Panc1 (cell line): ENCODE results near the gene PBX2. TPM values are rescaled to one million over a fixed set of nuclear protein-coding genes. Genes with fewer than 3 reads are reported as not detected.

ENCODE experiments used
- ATAC-seq: fragments of 200-7000 bp; cut with Tn5 transposase; 2 replicates; pipeline ENCODE4 v1.9.1; 2020; ENCODE audit warnings: mild to moderate bottlenecking, moderate library complexity
- BruUV-seq: library from RNA; stranded (reverse); fragments of 400-500 nt; replicated peaks from 2 replicates; lab custom pipeline; 2021; lab: Mats Ljungman, UMichigan
- CTCF ChIA-PET: fragments of 300-600 bp; sonication (Branson Sonifier 250); formaldehyde crosslinking; loops from one replicate; lab custom pipeline; 2022; ENCODE audit warnings: antibody characterized with exemption; lab: Charles Lee
- POLR2A ChIA-PET: fragments of 300-600 bp; sonication (Branson Sonifier 250); formaldehyde crosslinking; loops from one replicate; lab custom pipeline; 2022; ENCODE audit warnings: antibody characterized with exemption; lab: Charles Lee
- DNase-seq: peaks from one replicate; pipeline ENCODE4 v3.0.0-alpha.2; 2010; ENCODE audit warnings: low read depth, low spot score
- H3K27ac ChIP-seq: 2 replicates; pipeline ENCODE4 v1.5.1; 2011; ENCODE audit warnings: mild to moderate bottlenecking, low read length, inconsistent platforms
- H3K27me3 ChIP-seq: fragments of 200-500 bp; sonication (Bioruptor generic); 2 replicates; pipeline ENCODE4 v1.6.0; 2014; ENCODE audit warnings: low read length, inconsistent platforms; ENCODE audit not compliant: control insufficient read depth, insufficient read depth
- H3K36me3 ChIP-seq: fragments of 200-500 bp; sonication (Bioruptor generic); 2 replicates; pipeline ENCODE4 v1.5.1; 2014; ENCODE audit warnings: inconsistent platforms, mild to moderate bottlenecking, low read length, moderate library complexity; ENCODE audit not compliant: control insufficient read depth, insufficient read depth
- H3K4me1 ChIP-seq: 2 replicates; pipeline ENCODE4 v1.5.1; 2011; ENCODE audit warnings: inconsistent platforms, mild to moderate bottlenecking, low read length, moderate library complexity; ENCODE audit not compliant: control insufficient read depth, insufficient read depth
- H3K4me3 ChIP-seq, 2 experiments: 2 replicates each; pipeline ENCODE4 v1.5.1; 2011 to 2012; ENCODE audit warnings: low read depth in 2 of 2, low read length in 2 of 2, mild to moderate bottlenecking in 2 of 2, inconsistent platforms in 1 of 2, moderate library complexity in 1 of 2
- H3K9me3 ChIP-seq: fragments of 200-500 bp; sonication (Bioruptor generic); 2 replicates; pipeline ENCODE4 v1.5.1; 2014; ENCODE audit warnings: low read depth, mild to moderate bottlenecking, inconsistent platforms, low read length, moderate library complexity; ENCODE audit not compliant: control insufficient read depth, insufficient read depth
- POLR2AphosphoS5 ChIP-seq: IDR thresholded peaks from 2 replicates; pipeline ENCODE4 v1.6.1; 2012; ENCODE audit warnings: mild to moderate bottlenecking, low read depth, low read length, moderate library complexity
- SIN3A ChIP-seq: IDR thresholded peaks from 2 replicates; pipeline ENCODE4 v1.6.1; 2012; ENCODE audit warnings: low read depth, mild to moderate bottlenecking, low read length, moderate library complexity, borderline replicate concordance; ENCODE audit not compliant: insufficient read depth
- TCF7L2 ChIP-seq: IDR thresholded peaks from 2 replicates; pipeline ENCODE4 v1.6.1; 2011; ENCODE audit warnings: mild to moderate bottlenecking, low read depth, low read length, inconsistent platforms
- in situ Hi-C: cut with HindIII; loops from 2 replicates; pipeline ENCODE4 v1.10.0; 2016; ENCODE audit warnings: low sequenced_read_pairs, low pct_unique_long_range_greater_than_20kb
- intact Hi-C: fragments of 100-400 bp; cut with micrococcal nuclease; formaldehyde crosslinking; loops from one replicate; pipeline ENCODE4 v1.10.0; 2022; ENCODE audit not compliant: unreplicated experiment
- microRNA-seq: library from miRNA; unstranded; fragments of <30 nt; microRNA quantifications from one replicate; pipeline ENCODE4 v1.1.0, GENCODE V29; 2020; ENCODE audit not compliant: unreplicated experiment
- total RNA-seq: library from RNA; stranded (reverse); gene quantifications from one replicate; pipeline ENCODE4 v1.2.1, GENCODE V29; 2021; ENCODE audit not compliant: unreplicated experiment
- TF ChIP-seq, protein P1 (sequence below): fragments of 450-650 bp; IDR thresholded peaks from 2 replicates; pipeline ENCODE4 v1.5.1; 2017; ENCODE audit warnings: mild to moderate bottlenecking
- TF ChIP-seq, protein P2 (sequence below), 2 experiments: IDR thresholded peaks; 2 replicates each; pipeline ENCODE4 v1.6.1; 2011 to 2012; ENCODE audit warnings: low read depth in 2 of 2, control low read depth in 1 of 2, low read length in 1 of 2, mild to moderate bottlenecking in 1 of 2, moderate library complexity in 1 of 2; ENCODE audit not compliant: insufficient read depth in 1 of 2

PBX2 gene
- total RNA-seq, 1 experiment from 2014 or later, result 76.2 TPM

DNA sequence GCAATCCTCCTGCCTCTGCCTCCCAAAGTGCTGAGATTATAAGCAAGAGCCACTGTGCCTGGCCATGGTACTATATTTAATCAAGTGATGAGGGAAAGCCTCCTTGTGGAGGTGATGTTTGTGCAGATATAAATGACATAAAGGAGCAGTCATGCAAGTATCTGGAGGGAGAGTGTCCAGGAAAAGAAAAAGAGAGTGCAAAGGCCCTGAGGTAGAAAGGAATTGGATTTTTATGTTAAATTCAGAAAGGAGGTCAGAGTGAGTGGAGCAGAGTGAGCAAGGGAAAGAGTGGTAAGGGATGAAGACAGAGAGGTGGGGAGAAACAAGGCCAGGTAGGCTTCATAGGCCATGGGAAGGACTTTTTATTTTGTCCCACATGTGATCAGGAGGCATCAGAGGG lies 52.5 kb downstream of the PBX2 start:
- BruUV-seq, result no TSS peak
- H3K4me1 ChIP-seq, result no peaks in the 10 kb centered on the region
- ATAC-seq (no peak), DNase-seq (no peak)
- H3K36me3 ChIP-seq, result no peaks in the 10 kb centered on the region
- ChIA-PET CTCF (no interaction called here), POLR2A (no interaction called here)
- no peak overlapping the region for H3K27ac ChIP-seq
- in situ Hi-C loops, result no loop called here
- H3K9me3 ChIP-seq, result no peaks in the 10 kb centered on the region
- TF ChIP-seq, protein P1, sequence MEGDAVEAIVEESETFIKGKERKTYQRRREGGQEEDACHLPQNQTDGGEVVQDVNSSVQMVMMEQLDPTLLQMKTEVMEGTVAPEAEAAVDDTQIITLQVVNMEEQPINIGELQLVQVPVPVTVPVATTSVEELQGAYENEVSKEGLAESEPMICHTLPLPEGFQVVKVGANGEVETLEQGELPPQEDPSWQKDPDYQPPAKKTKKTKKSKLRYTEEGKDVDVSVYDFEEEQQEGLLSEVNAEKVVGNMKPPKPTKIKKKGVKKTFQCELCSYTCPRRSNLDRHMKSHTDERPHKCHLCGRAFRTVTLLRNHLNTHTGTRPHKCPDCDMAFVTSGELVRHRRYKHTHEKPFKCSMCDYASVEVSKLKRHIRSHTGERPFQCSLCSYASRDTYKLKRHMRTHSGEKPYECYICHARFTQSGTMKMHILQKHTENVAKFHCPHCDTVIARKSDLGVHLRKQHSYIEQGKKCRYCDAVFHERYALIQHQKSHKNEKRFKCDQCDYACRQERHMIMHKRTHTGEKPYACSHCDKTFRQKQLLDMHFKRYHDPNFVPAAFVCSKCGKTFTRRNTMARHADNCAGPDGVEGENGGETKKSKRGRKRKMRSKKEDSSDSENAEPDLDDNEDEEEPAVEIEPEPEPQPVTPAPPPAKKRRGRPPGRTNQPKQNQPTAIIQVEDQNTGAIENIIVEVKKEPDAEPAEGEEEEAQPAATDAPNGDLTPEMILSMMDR, result no peak
- no peak for TF ChIP-seq POLR2AphosphoS5
- TF ChIP-seq TCF7L2, result no peak
- TF ChIP-seq, protein P2, sequence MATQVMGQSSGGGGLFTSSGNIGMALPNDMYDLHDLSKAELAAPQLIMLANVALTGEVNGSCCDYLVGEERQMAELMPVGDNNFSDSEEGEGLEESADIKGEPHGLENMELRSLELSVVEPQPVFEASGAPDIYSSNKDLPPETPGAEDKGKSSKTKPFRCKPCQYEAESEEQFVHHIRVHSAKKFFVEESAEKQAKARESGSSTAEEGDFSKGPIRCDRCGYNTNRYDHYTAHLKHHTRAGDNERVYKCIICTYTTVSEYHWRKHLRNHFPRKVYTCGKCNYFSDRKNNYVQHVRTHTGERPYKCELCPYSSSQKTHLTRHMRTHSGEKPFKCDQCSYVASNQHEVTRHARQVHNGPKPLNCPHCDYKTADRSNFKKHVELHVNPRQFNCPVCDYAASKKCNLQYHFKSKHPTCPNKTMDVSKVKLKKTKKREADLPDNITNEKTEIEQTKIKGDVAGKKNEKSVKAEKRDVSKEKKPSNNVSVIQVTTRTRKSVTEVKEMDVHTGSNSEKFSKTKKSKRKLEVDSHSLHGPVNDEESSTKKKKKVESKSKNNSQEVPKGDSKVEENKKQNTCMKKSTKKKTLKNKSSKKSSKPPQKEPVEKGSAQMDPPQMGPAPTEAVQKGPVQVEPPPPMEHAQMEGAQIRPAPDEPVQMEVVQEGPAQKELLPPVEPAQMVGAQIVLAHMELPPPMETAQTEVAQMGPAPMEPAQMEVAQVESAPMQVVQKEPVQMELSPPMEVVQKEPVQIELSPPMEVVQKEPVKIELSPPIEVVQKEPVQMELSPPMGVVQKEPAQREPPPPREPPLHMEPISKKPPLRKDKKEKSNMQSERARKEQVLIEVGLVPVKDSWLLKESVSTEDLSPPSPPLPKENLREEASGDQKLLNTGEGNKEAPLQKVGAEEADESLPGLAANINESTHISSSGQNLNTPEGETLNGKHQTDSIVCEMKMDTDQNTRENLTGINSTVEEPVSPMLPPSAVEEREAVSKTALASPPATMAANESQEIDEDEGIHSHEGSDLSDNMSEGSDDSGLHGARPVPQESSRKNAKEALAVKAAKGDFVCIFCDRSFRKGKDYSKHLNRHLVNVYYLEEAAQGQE (IDR thresholded peaks at IDR 0.05; ENCODE audit: insufficient read depth in 1 of 2, low read depth in 2 of 2, low read length in 1 of 2), result no peak
- TF ChIP-seq SIN3A, result no peak
- H3K27me3 ChIP-seq, result no peaks in the 10 kb centered on the region
- intact Hi-C loops, result no loop called here
- H3K4me3 ChIP-seq, result no peak overlapping the region

Small RNA genes lying within 50 kb of the gene (microRNA-seq; reads per million reads assigned to microRNA genes)
- gene MIR6721 (7.0 reads per million, percentile 21 among the genes with 10 or more reads in this experiment), gene MIR6833 (not detected)

Other genes starting within 250 kb of the PBX2 start
- gene CFB, start 244.1 kb downstream of the PBX2 start, total RNA-seq, result 5.6 TPM
- 94.9 TPM for gene NELFE, start 231.2 kb downstream of the PBX2 start, total RNA-seq
- gene SKIC2, start 231.0 kb downstream of the PBX2 start, total RNA-seq, result 121 TPM
- gene DXO, start 218.1 kb downstream of the PBX2 start, total RNA-seq, result 38.1 TPM
- gene C4A, start 208.1 kb downstream of the PBX2 start, total RNA-seq, result 8.1 TPM
- gene C4B, start 175.4 kb downstream of the PBX2 start, total RNA-seq, result 8.8 TPM
- 1.1 TPM for gene CYP21A2, start 151.8 kb downstream of the PBX2 start, total RNA-seq
- gene TNXB, start 80.9 kb downstream of the PBX2 start, total RNA-seq, result 1.8 TPM
- 127 TPM for gene ATF6B, start 62.0 kb downstream of the PBX2 start, total RNA-seq
- gene FKBPL, start 59.9 kb downstream of the PBX2 start, total RNA-seq, result 7.4 TPM
- 1.3 TPM for gene PRRT1, start 38.3 kb downstream of the PBX2 start, total RNA-seq
- 20.1 TPM for gene PPT2, start 36.1 kb downstream of the PBX2 start, total RNA-seq
- gene EGFL8, start 25.6 kb downstream of the PBX2 start, total RNA-seq, result 11.1 TPM
- gene AGPAT1, start 14.1 kb downstream of the PBX2 start, total RNA-seq, result 88.4 TPM
- 82.3 TPM for gene RNF5, start 11.8 kb downstream of the PBX2 start, total RNA-seq
- 3.7 TPM for gene AGER, start 5.9 kb downstream of the PBX2 start, total RNA-seq
- 2.0 TPM for gene GPSM3, start 2.4 kb upstream of the PBX2 start, total RNA-seq
- gene NOTCH4, start 33.9 kb upstream of the PBX2 start, total RNA-seq, result 2.0 TPM
- not detected for gene TSBP1, start 181.7 kb upstream of the PBX2 start, total RNA-seq
- not detected for gene BTNL2, start 217.0 kb upstream of the PBX2 start, total RNA-seq
- 1.7 TPM for gene HLA-DRA, start 249.7 kb upstream of the PBX2 start, total RNA-seq